Breast epithelium (tissue), 3 donors: ENCODE results near the gene RBM41.

Experiments
- CTCF ChIP-seq, 3 donors: fragments of 450-650 bp; IDR thresholded peaks; one replicate each; pipeline ENCODE4 v1.5.1; 2016 to 2017; ENCODE audit warnings: antibody characterized with exemption in 3 of 3, mild to moderate bottlenecking in 3 of 3, moderate library complexity in 3 of 3
- POLR2A ChIP-seq: fragments of 450-650 bp; IDR thresholded peaks from one replicate; pipeline ENCODE4 v1.6.1; 2016; ENCODE audit warnings: antibody characterized with exemption, mild to moderate bottlenecking, moderate library complexity

- TF ChIP-seq CTCF (IDR thresholded peaks at IDR 0.05): no peak
- TF ChIP-seq POLR2A: no peak
Observed at GRCh38 chrX:107047622-107048021, 71.0 kb downstream of the RBM41 start.
